MM.1S (cell line): Measurements from ENCODE around the gene RPH3AL.
"Not testable (repeated sequence)": the region's sequence is repeated elsewhere in the genome, so short reads cannot be mapped to it uniquely, and the experiment has no call there.

Experiments used
- EZH2phosphoT487 ChIP-seq: fragments of 300-600 bp; sonication (generic); IDR thresholded peaks from 2 replicates; pipeline ENCODE4 v1.6.1; 2018; ENCODE audit warnings: antibody characterized with exemption, low read length
- TF ChIP-seq, protein P1 (sequence below): fragments of 300-600 bp; sonication (generic); IDR thresholded peaks from 2 replicates; pipeline ENCODE4 v1.5.1; 2016; ENCODE audit warnings: antibody characterized with exemption, low read length, mixed read lengths

DNA sequence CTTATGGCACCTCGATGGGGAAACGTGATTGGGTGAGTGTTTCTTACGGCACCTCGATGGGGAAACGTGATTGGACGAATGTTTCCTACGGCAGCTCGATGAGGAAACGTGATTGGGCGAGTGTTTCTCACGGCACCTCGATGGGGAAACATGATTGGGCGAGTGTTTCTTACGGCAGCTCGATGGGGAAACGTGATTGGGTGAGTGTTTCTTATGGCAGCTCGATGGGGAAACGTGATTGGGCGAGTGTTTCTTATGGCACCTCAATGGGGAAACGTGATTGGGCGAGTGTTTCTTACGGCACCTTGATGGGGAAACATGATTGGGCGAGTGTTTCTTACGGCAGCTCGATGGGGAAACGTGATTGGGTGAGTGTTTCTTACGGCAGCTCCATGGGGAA, 146.1 kb downstream of the RPH3AL start:
- TF ChIP-seq, protein P1, sequence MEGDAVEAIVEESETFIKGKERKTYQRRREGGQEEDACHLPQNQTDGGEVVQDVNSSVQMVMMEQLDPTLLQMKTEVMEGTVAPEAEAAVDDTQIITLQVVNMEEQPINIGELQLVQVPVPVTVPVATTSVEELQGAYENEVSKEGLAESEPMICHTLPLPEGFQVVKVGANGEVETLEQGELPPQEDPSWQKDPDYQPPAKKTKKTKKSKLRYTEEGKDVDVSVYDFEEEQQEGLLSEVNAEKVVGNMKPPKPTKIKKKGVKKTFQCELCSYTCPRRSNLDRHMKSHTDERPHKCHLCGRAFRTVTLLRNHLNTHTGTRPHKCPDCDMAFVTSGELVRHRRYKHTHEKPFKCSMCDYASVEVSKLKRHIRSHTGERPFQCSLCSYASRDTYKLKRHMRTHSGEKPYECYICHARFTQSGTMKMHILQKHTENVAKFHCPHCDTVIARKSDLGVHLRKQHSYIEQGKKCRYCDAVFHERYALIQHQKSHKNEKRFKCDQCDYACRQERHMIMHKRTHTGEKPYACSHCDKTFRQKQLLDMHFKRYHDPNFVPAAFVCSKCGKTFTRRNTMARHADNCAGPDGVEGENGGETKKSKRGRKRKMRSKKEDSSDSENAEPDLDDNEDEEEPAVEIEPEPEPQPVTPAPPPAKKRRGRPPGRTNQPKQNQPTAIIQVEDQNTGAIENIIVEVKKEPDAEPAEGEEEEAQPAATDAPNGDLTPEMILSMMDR: not testable (repeated sequence)
- not testable (repeated sequence) for TF ChIP-seq EZH2phosphoT487
